ENCODE data around the gene DYNC1I1.
"Not testable (repeated sequence)": the region's sequence is repeated elsewhere in the genome, so short reads cannot be mapped to it uniquely, and the experiment has no call there.

The DYNC1I1 gene

GRCh38 chr7:95906851-95907250 is 134.5 kb downstream of the DYNC1I1 start:
- no peak for FAIRE-seq
- no peak for DNase-seq (ENCODE audit: low spot score)

GRCh38 chr7:95907337-95907736 is 135.0 kb downstream of the DYNC1I1 start:
- no peak for FAIRE-seq
- no peak for DNase-seq (ENCODE audit: low spot score)

DNA sequence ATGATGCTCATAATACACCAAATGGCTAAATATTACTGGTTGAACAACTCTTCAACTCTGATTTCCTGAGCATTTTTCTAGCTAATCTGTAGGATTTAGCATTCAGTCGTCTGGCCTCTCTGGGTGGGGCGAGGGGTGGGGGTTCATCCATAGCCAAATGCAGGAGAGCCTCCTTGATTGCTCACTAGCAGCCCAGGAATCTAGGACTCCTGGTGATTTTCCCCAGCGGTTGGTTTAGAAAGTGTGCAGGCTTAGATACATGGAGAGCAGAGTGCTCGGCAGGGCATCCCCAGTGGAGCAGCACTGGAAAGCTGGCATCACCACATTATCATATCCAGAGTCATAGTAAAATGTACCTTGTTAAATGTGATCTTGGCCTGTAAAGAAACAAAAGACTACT is 136.1 kb downstream of the DYNC1I1 start:
- DNase-seq (ENCODE audit: low spot score), result no peak
- no peak for FAIRE-seq

DNA sequence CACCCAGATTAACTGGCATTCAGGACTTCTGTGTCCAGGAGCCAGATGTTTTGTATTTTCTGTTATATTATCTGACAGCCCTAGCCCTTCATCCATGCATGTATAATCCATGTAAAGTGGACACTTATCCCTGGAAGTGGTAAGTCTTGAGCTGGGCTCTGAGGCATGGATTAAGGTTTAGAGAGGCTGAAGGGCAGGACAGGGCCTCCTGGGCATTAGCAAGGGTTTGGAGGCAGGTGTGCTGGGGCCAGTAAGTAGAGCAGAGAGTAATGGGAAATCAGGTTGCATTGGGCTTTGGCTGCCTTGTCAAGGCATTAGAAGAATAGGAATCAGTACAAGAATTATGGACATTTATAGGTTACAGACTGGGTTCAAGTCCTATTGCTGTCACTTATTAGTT is 138.0 kb downstream of the DYNC1I1 start:
- FAIRE-seq (no peak), DNase-seq (ENCODE audit: low spot score) (no peak)

DNA sequence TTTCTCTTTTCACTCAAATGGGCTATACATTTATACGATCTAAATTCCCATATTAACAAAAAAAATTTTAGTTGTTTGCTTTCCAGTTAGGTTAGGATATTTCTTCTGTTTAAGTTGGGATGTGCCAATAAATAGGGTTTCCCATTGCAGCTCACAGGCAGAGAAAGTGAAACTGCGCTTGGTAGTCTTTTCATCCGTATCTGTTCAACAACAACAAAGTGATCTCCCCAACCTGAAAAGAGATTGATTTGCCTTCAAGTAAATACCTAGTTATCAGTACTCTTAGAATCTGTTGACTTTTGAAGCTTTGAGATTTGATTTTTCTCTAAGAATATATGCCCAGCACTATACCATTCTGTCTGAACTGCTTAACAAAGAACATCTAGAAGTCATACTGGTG is 143.4 kb downstream of the DYNC1I1 start:
- FAIRE-seq (no peak), DNase-seq (ENCODE audit: low spot score) (no peak)

- peak; percentile 74 for DNase-seq (ENCODE audit: low spot score)
Observed at GRCh38 chr7:95916573-95917297, 144.4 kb downstream of the DYNC1I1 start.

DNA sequence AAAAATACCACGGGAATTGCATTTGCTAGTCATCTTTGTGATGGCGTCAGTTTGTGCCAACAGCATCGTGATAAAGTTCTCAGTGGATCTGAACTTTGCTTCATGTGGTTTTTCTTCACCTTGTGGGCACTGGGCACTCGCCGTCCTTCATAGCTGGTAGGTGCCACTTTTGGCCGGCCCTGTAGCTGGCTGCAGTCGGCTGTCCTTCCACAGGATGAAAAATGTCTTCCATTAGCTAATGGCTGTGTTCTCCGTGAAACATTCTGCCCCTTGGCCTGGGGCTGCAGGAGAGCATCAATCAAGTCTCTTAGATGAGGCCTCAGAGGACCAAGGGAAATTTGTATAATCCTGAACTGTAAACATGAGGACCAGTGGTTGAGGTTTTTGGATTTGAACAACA is 145.3 kb downstream of the DYNC1I1 start:
- peak; percentile 11 for DNase-seq (ENCODE audit: low spot score)
- no peak for FAIRE-seq

More at GRCh38 chr7:95916573-95917297, 144.4 kb downstream of the DYNC1I1 start:
- peak; percentile 87 for FAIRE-seq

- FAIRE-seq (no peak), DNase-seq (ENCODE audit: low spot score) (no peak)
Observed at GRCh38 chr7:95919556-95919955, 147.2 kb downstream of the DYNC1I1 start.

GRCh38 chr7:95921543-95921942 is 149.2 kb downstream of the DYNC1I1 start:
- FAIRE-seq (peak; percentile 59), DNase-seq (ENCODE audit: low spot score) (peak; percentile 16)

- FAIRE-seq, result no peak
Observed at GRCh38 chr7:95922191-95922590, 149.8 kb downstream of the DYNC1I1 start.

DNA sequence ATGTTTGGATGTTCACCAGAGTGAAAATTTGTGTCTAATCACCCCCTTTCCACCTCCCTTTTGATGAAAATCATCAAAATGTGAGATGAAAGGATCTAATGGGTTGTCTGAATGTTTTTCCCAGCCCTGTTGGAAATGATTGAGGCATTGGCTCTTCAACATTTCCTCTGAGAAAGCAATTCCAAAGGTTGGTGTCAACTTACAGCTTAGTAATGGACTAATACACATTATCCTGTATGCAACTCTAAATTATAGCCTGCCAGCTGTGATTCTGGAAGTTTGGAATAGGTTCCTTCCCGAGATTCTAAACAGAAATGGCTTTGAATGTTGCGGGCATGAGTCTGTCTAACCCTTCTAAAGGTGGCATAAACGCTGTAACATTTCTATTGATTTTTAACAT is 152.9 kb downstream of the DYNC1I1 start:
- FAIRE-seq (no peak), DNase-seq (ENCODE audit: low spot score) (no peak)

More at GRCh38 chr7:95922191-95922590, 149.8 kb downstream of the DYNC1I1 start:
- DNase-seq (ENCODE audit: low spot score), result no peak

- FAIRE-seq (no peak), DNase-seq (ENCODE audit: low spot score) (no peak)
Observed at GRCh38 chr7:95925971-95926370, 153.6 kb downstream of the DYNC1I1 start.

GRCh38 chr7:95927756-95928155 is 155.4 kb downstream of the DYNC1I1 start:
- no peak for DNase-seq (ENCODE audit: low spot score)
- FAIRE-seq, result no peak

GRCh38 chr7:95929710-95930280 is 157.4 kb downstream of the DYNC1I1 start:
- DNase-seq (ENCODE audit: low spot score) (no peak), FAIRE-seq (no peak)

DNA sequence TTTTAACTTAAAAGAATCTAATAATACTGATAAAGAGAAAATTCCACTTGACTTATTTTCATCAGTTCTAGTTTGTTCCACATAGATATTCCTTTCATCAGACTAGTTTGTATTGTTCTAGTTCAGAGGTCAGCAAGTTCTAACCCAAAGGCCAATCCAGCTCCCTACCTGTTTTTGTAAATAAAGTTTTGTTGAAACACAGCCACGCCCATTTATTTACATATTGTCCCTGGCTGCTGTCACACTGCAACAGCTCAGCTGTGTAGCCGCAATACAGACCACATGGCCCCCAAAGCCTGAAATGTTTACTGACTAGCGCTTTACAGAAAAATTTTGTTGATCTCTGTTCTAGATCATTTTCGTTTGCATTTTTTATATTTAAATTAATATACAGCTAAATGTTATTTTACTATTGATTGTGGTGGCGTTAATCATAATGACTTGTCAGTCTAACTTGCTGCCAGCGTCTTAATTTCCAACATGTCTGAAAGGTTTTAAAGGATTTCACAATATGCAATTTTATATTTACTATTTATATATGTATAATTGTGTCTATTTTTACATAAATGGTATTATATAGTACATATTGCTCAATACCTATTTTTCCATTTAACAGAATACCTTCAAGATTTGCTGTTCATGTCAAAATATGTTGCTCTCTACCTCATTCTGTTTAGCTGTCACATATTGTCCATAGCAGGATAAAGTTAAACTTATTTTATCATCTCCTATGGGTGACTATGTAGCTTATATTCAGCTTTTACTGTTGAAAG is 159.3 kb downstream of the DYNC1I1 start:
- FAIRE-seq (no peak), DNase-seq (ENCODE audit: low spot score) (no peak)

- no peak for DNase-seq (ENCODE audit: low spot score)
Observed at GRCh38 chr7:95933618-95934017, 161.3 kb downstream of the DYNC1I1 start.

DNA sequence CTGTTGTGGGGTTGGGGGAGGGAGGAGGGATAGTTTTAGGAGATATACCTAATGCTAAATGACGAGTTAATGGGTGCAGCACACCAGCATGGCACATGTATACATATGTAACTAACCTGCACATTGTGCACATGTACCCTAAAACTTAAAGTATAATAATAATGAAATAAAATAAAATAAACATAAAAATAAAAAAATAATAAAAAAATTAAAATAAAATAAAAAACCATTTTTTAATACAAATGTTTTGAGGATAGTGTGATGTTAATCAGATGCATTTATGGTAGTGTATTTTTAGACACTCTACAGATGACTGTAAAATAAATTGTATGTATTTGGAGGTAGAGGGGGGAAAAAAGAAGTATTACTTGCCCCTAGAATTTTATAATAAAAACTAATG is 172.5 kb downstream of the DYNC1I1 start:
- not testable (repeated sequence) for FAIRE-seq

More at GRCh38 chr7:95933618-95934017, 161.3 kb downstream of the DYNC1I1 start:
- FAIRE-seq, result no peak

DNA sequence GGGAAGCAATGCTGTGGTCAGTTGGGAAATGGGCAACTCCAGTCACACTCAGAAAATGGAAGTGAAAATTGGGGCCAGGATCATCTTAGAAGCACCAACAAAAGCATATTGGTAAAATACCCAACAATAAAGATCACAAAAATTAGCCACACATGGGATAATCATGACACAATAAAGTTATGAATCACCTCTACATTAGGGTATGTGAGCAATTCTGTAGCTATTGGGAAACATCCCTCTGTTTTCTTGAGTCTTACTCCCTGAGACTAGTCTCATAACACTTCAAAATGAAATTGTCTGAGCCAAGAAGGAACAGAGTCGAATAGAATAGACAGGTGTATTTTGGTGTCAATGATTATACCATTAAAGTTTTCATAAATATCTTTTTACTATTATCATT is 178.3 kb downstream of the DYNC1I1 start:
- FAIRE-seq (no peak), DNase-seq (ENCODE audit: low spot score) (no peak)

More for the DNA sequence above, 172.5 kb downstream of the DYNC1I1 start:
- not testable (repeated sequence) for DNase-seq (ENCODE audit: low spot score)

DNA sequence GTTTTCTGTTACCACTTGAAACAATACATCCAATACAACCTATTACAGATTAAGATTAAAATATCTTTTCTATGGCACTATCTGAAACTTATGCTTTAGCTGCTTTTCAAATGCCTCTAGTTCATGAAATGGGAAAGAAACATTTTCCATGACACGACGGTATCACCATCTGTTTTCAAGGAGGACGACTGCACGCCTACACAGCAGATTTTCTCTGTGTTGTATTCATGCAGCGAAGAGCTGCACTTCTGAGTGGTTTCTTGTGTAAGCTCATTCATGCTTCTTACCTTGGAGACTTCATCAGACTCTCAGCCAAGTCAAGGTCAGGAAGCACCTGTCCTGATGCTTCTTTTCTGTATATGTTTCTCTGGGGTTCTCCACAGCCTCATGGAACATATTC is 179.2 kb downstream of the DYNC1I1 start:
- FAIRE-seq (no peak), DNase-seq (ENCODE audit: low spot score) (no peak)

- no peak for FAIRE-seq
Observed at GRCh38 chr7:95951997-95952795, 179.8 kb downstream of the DYNC1I1 start.

DNA sequence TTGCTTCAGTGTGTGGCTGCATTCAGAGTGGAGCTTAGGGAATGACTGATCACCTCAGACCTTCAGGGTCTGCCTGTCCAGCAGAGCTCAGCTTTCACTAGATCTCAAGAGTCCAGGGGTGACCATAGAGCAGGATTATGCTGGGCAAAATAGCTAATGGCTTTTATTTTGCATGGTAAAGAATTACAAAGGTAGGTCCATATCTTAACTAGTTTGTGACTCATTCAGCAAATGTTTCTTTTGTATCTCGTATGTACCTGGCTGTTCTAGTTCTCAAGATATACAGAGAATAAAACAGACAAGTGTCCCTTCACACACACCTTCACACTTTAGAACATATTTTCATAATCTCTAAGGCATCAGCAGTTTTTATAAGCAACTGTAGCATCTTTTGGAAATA is 180.5 kb downstream of the DYNC1I1 start:
- FAIRE-seq (no peak), DNase-seq (ENCODE audit: low spot score) (no peak)

More at GRCh38 chr7:95951997-95952795, 179.8 kb downstream of the DYNC1I1 start:
- DNase-seq (ENCODE audit: low spot score), result no peak
